ENCODE data around the gene DMD.

Gene DMD

DNA sequence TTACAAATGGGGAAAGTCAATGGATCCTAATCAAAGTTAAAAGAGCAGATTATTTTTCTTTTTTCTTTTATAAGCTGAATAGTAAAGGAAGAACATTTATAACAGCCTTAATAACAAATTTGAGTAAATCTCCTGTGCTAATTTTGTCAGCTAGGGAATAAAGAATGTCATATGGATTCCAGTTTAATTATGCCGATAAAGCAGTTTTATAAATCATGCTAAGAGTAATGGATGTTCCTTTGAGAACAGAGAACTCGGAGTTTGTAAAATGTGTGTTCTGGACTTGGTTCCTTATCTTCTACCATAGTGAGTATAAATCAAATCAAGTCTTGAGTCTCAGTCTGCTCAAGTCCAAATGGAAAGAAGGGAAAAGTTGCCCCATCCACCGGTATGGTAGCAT lies 1959.2 kb downstream of the DMD start:
- Histone ChIP-seq H3K9me3 (ENCODE audit: control insufficient read depth in 2 of 2, low read length in 2 of 2) (no peaks in the 10 kb centered on the region), H3K4me1 (ENCODE audit: control insufficient read depth, insufficient read depth, low read length) (no peaks in the 10 kb centered on the region), H3K27me3 (ENCODE audit: control insufficient read depth in 1 of 2, insufficient read depth in 2 of 2, low read length in 2 of 2) (no peaks in the 10 kb centered on the region), H3K36me3 (ENCODE audit: control insufficient read depth in 2 of 2, insufficient read depth in 2 of 2, low read length in 2 of 2) (no peaks in the 10 kb centered on the region), H3K27ac (ENCODE audit: low read length) (no peak overlapping the region), H3K9ac (ENCODE audit: low read length in 2 of 2) (no peak overlapping the region), H3K4me3 (ENCODE audit: low read length in 2 of 2) (no peak overlapping the region)

DNA sequence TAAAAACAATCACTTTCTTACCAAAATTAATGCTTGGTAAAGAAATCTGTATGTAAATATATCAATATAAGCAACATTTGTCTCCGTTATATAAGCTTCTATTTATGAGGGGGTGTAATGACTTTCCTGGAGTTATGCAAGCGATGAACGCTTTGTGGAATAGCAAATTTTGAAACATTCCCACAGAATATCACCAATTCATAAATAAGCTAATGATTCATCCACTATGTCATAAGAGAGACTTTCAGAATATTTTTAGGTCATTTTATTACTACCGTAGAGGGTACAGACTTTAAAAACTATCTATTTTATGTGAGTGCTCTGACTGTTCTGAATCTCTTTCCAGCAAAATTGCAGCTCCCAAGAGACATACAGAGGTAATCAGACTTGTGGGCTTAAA lies 1960.0 kb downstream of the DMD start:
- H3K4me1 ChIP-seq (ENCODE audit: control insufficient read depth, insufficient read depth, low read length) = no peaks in the 10 kb centered on the region
- no peaks in the 10 kb centered on the region for H3K9me3 ChIP-seq (ENCODE audit: control insufficient read depth in 2 of 2, low read length in 2 of 2)
- no peak overlapping the region for H3K27ac ChIP-seq (ENCODE audit: low read length)
- H3K27me3 ChIP-seq (ENCODE audit: control insufficient read depth in 1 of 2, insufficient read depth in 2 of 2, low read length in 2 of 2) = no peaks in the 10 kb centered on the region
- no peaks in the 10 kb centered on the region for H3K36me3 ChIP-seq (ENCODE audit: control insufficient read depth in 2 of 2, insufficient read depth in 2 of 2, low read length in 2 of 2)
- H3K4me3 ChIP-seq (ENCODE audit: low read length in 2 of 2) = no peak overlapping the region
- no peak overlapping the region for H3K9ac ChIP-seq (ENCODE audit: low read length in 2 of 2)

GRCh38 chrX:31245714-31246113 lies 1965.6 kb downstream of the DMD start:
- no peak overlapping the region for H3K4me3 ChIP-seq (ENCODE audit: low read length in 2 of 2)
- H3K9ac ChIP-seq (ENCODE audit: low read length in 2 of 2) = no peak overlapping the region
- no peaks in the 10 kb centered on the region for H3K9me3 ChIP-seq (ENCODE audit: control insufficient read depth in 2 of 2, low read length in 2 of 2)
- no peaks in the 10 kb centered on the region for H3K27me3 ChIP-seq (ENCODE audit: control insufficient read depth in 1 of 2, insufficient read depth in 2 of 2, low read length in 2 of 2)
- no peaks in the 10 kb centered on the region for H3K4me1 ChIP-seq (ENCODE audit: control insufficient read depth, insufficient read depth, low read length)
- no peaks in the 10 kb centered on the region for H3K36me3 ChIP-seq (ENCODE audit: control insufficient read depth in 2 of 2, insufficient read depth in 2 of 2, low read length in 2 of 2)
- no peak overlapping the region for H3K27ac ChIP-seq (ENCODE audit: low read length)

DNA sequence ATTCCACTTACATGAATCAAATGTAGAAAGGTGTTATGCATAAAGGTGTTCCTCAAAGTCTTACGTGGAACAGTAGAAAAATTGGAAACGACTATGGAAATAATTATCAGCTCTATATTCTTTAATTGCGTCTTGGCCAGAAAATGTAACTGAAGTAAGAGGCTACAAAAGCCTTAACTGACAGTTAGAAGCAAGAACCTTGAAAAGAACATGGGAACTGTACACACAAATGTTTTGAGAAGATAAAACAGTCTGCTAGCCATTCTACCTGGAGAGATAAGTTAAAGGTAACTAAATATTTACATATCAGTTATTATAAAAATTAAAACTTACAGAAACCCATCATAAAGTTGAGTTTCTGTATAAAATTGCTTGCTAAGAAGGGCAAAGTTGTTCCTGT lies 1967.5 kb downstream of the DMD start:
- Histone ChIP-seq H3K9me3 (ENCODE audit: control insufficient read depth in 2 of 2, low read length in 2 of 2) (no peaks in the 10 kb centered on the region), H3K4me3 (ENCODE audit: low read length in 2 of 2) (no peak overlapping the region), H3K27me3 (ENCODE audit: control insufficient read depth in 1 of 2, insufficient read depth in 2 of 2, low read length in 2 of 2) (no peaks in the 10 kb centered on the region), H3K4me1 (ENCODE audit: control insufficient read depth, insufficient read depth, low read length) (no peaks in the 10 kb centered on the region), H3K9ac (ENCODE audit: low read length in 2 of 2) (no peak overlapping the region), H3K27ac (ENCODE audit: low read length) (no peak overlapping the region), H3K36me3 (ENCODE audit: control insufficient read depth in 2 of 2, insufficient read depth in 2 of 2, low read length in 2 of 2) (no peaks in the 10 kb centered on the region)

- no peak overlapping the region for H3K4me3 ChIP-seq (ENCODE audit: low read length in 2 of 2)
- no peaks in the 10 kb centered on the region for H3K9me3 ChIP-seq (ENCODE audit: control insufficient read depth in 2 of 2, low read length in 2 of 2)
- H3K4me1 ChIP-seq (ENCODE audit: control insufficient read depth, insufficient read depth, low read length) = no peaks in the 10 kb centered on the region
- H3K36me3 ChIP-seq (ENCODE audit: control insufficient read depth in 2 of 2, insufficient read depth in 2 of 2, low read length in 2 of 2) = no peaks in the 10 kb centered on the region
- H3K9ac ChIP-seq (ENCODE audit: low read length in 2 of 2) = no peak overlapping the region
- no peak overlapping the region for H3K27ac ChIP-seq (ENCODE audit: low read length)
- H3K27me3 ChIP-seq (ENCODE audit: control insufficient read depth in 1 of 2, insufficient read depth in 2 of 2, low read length in 2 of 2) = no peaks in the 10 kb centered on the region
Measured at GRCh38 chrX:31240982-31241381, 1970.4 kb downstream of the DMD start.

DNA sequence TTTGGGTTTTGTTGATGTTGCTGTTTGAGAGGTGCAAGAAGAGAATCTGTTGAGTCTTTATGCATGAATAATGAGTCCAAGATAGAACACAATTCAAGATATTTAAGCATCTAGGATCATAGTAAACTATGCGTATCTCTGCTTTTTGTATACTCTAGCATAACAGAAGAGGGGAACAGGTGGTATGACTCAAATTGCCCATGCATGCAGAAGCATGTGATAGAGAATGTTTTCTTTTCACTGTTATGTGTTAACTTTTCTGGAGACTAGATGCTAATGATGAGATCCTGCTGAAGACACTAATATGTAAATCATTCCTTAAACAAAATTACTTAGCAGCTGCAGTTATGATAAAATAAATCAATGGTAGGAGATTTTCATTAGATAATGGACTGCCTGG lies 1974.2 kb downstream of the DMD start:
- no peaks in the 10 kb centered on the region for H3K27me3 ChIP-seq (ENCODE audit: control insufficient read depth in 1 of 2, insufficient read depth in 2 of 2, low read length in 2 of 2)
- no peaks in the 10 kb centered on the region for H3K4me1 ChIP-seq (ENCODE audit: control insufficient read depth, insufficient read depth, low read length)
- H3K36me3 ChIP-seq (ENCODE audit: control insufficient read depth in 2 of 2, insufficient read depth in 2 of 2, low read length in 2 of 2) = no peaks in the 10 kb centered on the region
- no peaks in the 10 kb centered on the region for H3K9me3 ChIP-seq (ENCODE audit: control insufficient read depth in 2 of 2, low read length in 2 of 2)
- no peak overlapping the region for H3K27ac ChIP-seq (ENCODE audit: low read length)
- H3K9ac ChIP-seq (ENCODE audit: low read length in 2 of 2) = no peak overlapping the region
- H3K4me3 ChIP-seq (ENCODE audit: low read length in 2 of 2) = no peak overlapping the region

GRCh38 chrX:31236231-31236630 lies 1975.1 kb downstream of the DMD start:
- no peaks in the 10 kb centered on the region for H3K9me3 ChIP-seq (ENCODE audit: control insufficient read depth in 2 of 2, low read length in 2 of 2)
- H3K9ac ChIP-seq (ENCODE audit: low read length in 2 of 2) = no peak overlapping the region
- H3K27me3 ChIP-seq (ENCODE audit: control insufficient read depth in 1 of 2, insufficient read depth in 2 of 2, low read length in 2 of 2) = no peaks in the 10 kb centered on the region
- no peaks in the 10 kb centered on the region for H3K36me3 ChIP-seq (ENCODE audit: control insufficient read depth in 2 of 2, insufficient read depth in 2 of 2, low read length in 2 of 2)
- no peak overlapping the region for H3K4me3 ChIP-seq (ENCODE audit: low read length in 2 of 2)
- no peak overlapping the region for H3K27ac ChIP-seq (ENCODE audit: low read length)
- no peaks in the 10 kb centered on the region for H3K4me1 ChIP-seq (ENCODE audit: control insufficient read depth, insufficient read depth, low read length)

DNA sequence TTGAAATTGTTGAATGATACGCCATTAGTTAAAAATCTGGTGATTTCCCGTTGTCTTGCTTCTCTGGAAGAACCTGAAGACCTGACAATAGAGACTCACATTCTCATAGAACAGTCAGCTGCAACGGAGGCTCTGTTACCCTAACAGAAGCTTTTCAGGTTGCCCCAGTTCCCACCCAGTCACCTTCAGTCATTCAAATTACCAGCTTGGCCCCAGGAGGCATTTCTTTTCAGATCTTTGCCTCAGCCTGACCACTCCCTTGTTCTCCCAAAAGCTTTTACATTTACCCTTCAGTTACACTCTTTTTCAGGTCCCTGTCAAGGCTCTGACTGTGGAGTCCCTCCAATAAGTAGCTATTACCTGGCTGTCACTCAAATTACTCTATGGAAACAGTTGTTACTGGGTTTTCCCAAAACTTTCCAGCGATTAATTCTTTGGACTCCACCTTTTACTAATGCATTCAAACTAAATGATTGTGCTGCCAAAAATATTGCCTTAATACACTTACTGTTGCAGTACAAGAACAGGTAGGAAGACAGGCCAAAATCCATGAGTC lies 1977.3 kb downstream of the DMD start:
- no peaks in the 10 kb centered on the region for H3K4me1 ChIP-seq (ENCODE audit: control insufficient read depth, insufficient read depth, low read length)
- H3K9ac ChIP-seq (ENCODE audit: low read length in 2 of 2) = no peak overlapping the region
- H3K9me3 ChIP-seq (ENCODE audit: control insufficient read depth in 2 of 2, low read length in 2 of 2) = no peaks in the 10 kb centered on the region
- no peaks in the 10 kb centered on the region for H3K36me3 ChIP-seq (ENCODE audit: control insufficient read depth in 2 of 2, insufficient read depth in 2 of 2, low read length in 2 of 2)
- H3K27ac ChIP-seq (ENCODE audit: low read length) = no peak overlapping the region
- H3K27me3 ChIP-seq (ENCODE audit: control insufficient read depth in 1 of 2, insufficient read depth in 2 of 2, low read length in 2 of 2) = no peaks in the 10 kb centered on the region
- H3K4me3 ChIP-seq (ENCODE audit: low read length in 2 of 2) = no peak overlapping the region

DNA sequence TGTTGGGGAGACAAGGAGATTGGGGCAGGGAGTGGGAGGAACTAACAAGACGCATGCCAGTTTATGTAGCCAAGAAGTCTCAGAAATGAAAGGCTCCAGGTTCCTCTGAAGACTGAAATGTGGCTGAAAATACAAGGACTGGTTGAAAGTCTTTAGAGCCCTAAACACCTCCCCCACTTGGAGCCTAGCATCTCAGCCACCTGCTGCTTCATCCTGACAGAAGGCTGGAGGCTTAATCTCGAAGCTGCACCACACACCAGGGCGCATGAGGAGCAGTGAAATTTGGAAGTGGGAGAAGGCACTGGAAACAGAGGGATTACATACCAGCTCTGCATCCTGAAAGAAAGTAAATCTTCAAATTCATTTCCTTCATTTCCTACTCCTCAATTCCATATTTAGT lies 1978.8 kb downstream of the DMD start:
- no peaks in the 10 kb centered on the region for H3K27me3 ChIP-seq (ENCODE audit: control insufficient read depth in 1 of 2, insufficient read depth in 2 of 2, low read length in 2 of 2)
- H3K4me3 ChIP-seq (ENCODE audit: low read length in 2 of 2) = no peak overlapping the region
- no peaks in the 10 kb centered on the region for H3K36me3 ChIP-seq (ENCODE audit: control insufficient read depth in 2 of 2, insufficient read depth in 2 of 2, low read length in 2 of 2)
- H3K27ac ChIP-seq (ENCODE audit: low read length) = no peak overlapping the region
- no peaks in the 10 kb centered on the region for H3K9me3 ChIP-seq (ENCODE audit: control insufficient read depth in 2 of 2, low read length in 2 of 2)
- no peaks in the 10 kb centered on the region for H3K4me1 ChIP-seq (ENCODE audit: control insufficient read depth, insufficient read depth, low read length)
- no peak overlapping the region for H3K9ac ChIP-seq (ENCODE audit: low read length in 2 of 2)

- Histone ChIP-seq H3K27me3 (ENCODE audit: control insufficient read depth in 1 of 2, insufficient read depth in 2 of 2, low read length in 2 of 2) (no peaks in the 10 kb centered on the region), H3K27ac (ENCODE audit: low read length) (no peak overlapping the region)
Measured at GRCh38 chrX:31228909-31229308, 1982.4 kb downstream of the DMD start.

GRCh38 chrX:31228415-31228832 lies 1982.9 kb downstream of the DMD start:
- Histone ChIP-seq H3K27ac (ENCODE audit: low read length) (no peak overlapping the region), H3K36me3 (ENCODE audit: control insufficient read depth in 2 of 2, insufficient read depth in 2 of 2, low read length in 2 of 2) (no peaks in the 10 kb centered on the region), H3K27me3 (ENCODE audit: control insufficient read depth in 1 of 2, insufficient read depth in 2 of 2, low read length in 2 of 2) (no peaks in the 10 kb centered on the region)

More at GRCh38 chrX:31228909-31229308, 1982.4 kb downstream of the DMD start:
- no peak overlapping the region for H3K4me3 ChIP-seq (ENCODE audit: low read length in 2 of 2)
- no peak overlapping the region for H3K9ac ChIP-seq (ENCODE audit: low read length in 2 of 2)
- no peaks in the 10 kb centered on the region for H3K36me3 ChIP-seq (ENCODE audit: control insufficient read depth in 2 of 2, insufficient read depth in 2 of 2, low read length in 2 of 2)
- H3K9me3 ChIP-seq (ENCODE audit: control insufficient read depth in 2 of 2, low read length in 2 of 2) = no peaks in the 10 kb centered on the region
- no peaks in the 10 kb centered on the region for H3K4me1 ChIP-seq (ENCODE audit: control insufficient read depth, insufficient read depth, low read length)

More at GRCh38 chrX:31228415-31228832, 1982.9 kb downstream of the DMD start:
- Histone ChIP-seq H3K9ac (ENCODE audit: low read length in 2 of 2) (no peak overlapping the region), H3K9me3 (ENCODE audit: control insufficient read depth in 2 of 2, low read length in 2 of 2) (no peaks in the 10 kb centered on the region), H3K4me1 (ENCODE audit: control insufficient read depth, insufficient read depth, low read length) (no peaks in the 10 kb centered on the region), H3K4me3 (ENCODE audit: low read length in 2 of 2) (no peak overlapping the region)

Measured in stomach smooth muscle (tissue), 2 donors.